SU-DHL-6 (cell line): ENCODE results near the gene CRKL.

Source experiments
- H2AFZ ChIP-seq: fragments of 200-600 bp; sonication (generic); 2 replicates; pipeline ENCODE4 v1.6.1; 2014; ENCODE audit warnings: low read depth, mild to moderate bottlenecking, moderate library complexity, mixed read lengths, antibody characterized with exemption, low read length; ENCODE audit not compliant: severe bottlenecking
- H3F3A ChIP-seq: fragments of 200-600 bp; shearing (Covaris generic); 2 replicates; pipeline ENCODE4 v1.6.0; 2016; ENCODE audit warnings: antibody characterized with exemption, mild to moderate bottlenecking; ENCODE audit not compliant: insufficient read depth
- H3K27ac ChIP-seq: fragments of 200-600 bp; sonication (generic); 2 replicates; pipeline ENCODE4 v1.5.1; 2016; ENCODE audit warnings: low read depth, mild to moderate bottlenecking, low read length, moderate library complexity, mixed read lengths
- H3K27me3 ChIP-seq: fragments of 200-600 bp; sonication (generic), shearing (Covaris generic); 2 replicates; pipeline ENCODE4 v1.6.0; 2014; ENCODE audit warnings: mild to moderate bottlenecking, low read length
- H3K36me3 ChIP-seq: fragments of 200-600 bp; sonication (generic); 2 replicates; pipeline ENCODE4 v1.6.1; 2014; ENCODE audit warnings: mild to moderate bottlenecking, low read length, mixed read lengths
- H3K4me2 ChIP-seq: fragments of 300-600, 200-600 bp; shearing (Covaris generic), sonication (generic); 2 replicates; pipeline ENCODE4 v1.6.0; 2014; ENCODE audit warnings: low read length, low read depth, mild to moderate bottlenecking; ENCODE audit not compliant: poor library complexity, severe bottlenecking
- H3K4me3 ChIP-seq: fragments of 200-600 bp; sonication (generic); 2 replicates; pipeline ENCODE4 v1.5.1; 2014; ENCODE audit warnings: antibody characterized with exemption, low read length, mild to moderate bottlenecking, mixed read lengths; ENCODE audit not compliant: insufficient read depth, poor library complexity, severe bottlenecking
- H3K79me2 ChIP-seq: fragments of 200-600 bp; sonication (generic); 2 replicates; pipeline ENCODE4 v1.6.1; 2014; ENCODE audit warnings: mild to moderate bottlenecking, low read length, moderate library complexity; ENCODE audit not compliant: insufficient read depth
- H3K9ac ChIP-seq: fragments of 200-600 bp; sonication (generic); 2 replicates; pipeline ENCODE4 v1.7.0; 2014; ENCODE audit warnings: mild to moderate bottlenecking, low read length
- H3K9me2 ChIP-seq: fragments of 200-600 bp; sonication (generic); replicated peaks from 2 replicates; pipeline ENCODE4 v1.6.1; 2014; ENCODE audit warnings: low read length; ENCODE audit not compliant: insufficient read depth
- H3K9me3 ChIP-seq: fragments of 200-600 bp; sonication (generic); 2 replicates; pipeline ENCODE4 v1.6.1; 2014; ENCODE audit warnings: low read length, mixed read lengths; ENCODE audit not compliant: insufficient read depth
- H4K20me1 ChIP-seq: fragments of 200-600 bp; sonication (generic); 2 replicates; pipeline ENCODE4 v1.6.1; 2014; ENCODE audit warnings: low read depth, mild to moderate bottlenecking, antibody characterized with exemption, low read length, moderate library complexity, mixed read lengths
- CTCF ChIP-seq: fragments of 200-600 bp; sonication (generic); IDR thresholded peaks from one replicate; pipeline ENCODE4 v1.5.1; 2017; ENCODE audit warnings: antibody characterized with exemption, mild to moderate bottlenecking, low read length, moderate library complexity; ENCODE audit not compliant: insufficient read depth, poor library complexity, severe bottlenecking
- EZH2phosphoT487 ChIP-seq: fragments of 200-600 bp; sonication (generic), shearing (Covaris generic); conservative IDR thresholded peaks from 2 replicates; pipeline ENCODE4 v1.6.1; 2018; ENCODE audit warnings: mild to moderate bottlenecking, antibody characterized with exemption, low read length, moderate library complexity, mixed read lengths

The CRKL gene

GRCh38 chr22:20963201-20964052 is 46.2 kb downstream of the CRKL start:
- H4K20me1 ChIP-seq: no peaks in the 10 kb centered on the region
- no peaks in the 10 kb centered on the region for H3K9me3 ChIP-seq
- no peaks in the 10 kb centered on the region for H3K9me2 ChIP-seq
- H2AFZ ChIP-seq: no peak overlapping the region
- H3K79me2 ChIP-seq: no peaks in the 10 kb centered on the region
- H3K9ac ChIP-seq: no peak overlapping the region
- H3K36me3 ChIP-seq: no peaks in the 10 kb centered on the region
- no peaks in the 10 kb centered on the region for H3K27me3 ChIP-seq
- H3K27ac ChIP-seq: no peak overlapping the region
- no peak for TF ChIP-seq CTCF
- no peak for TF ChIP-seq EZH2phosphoT487
- H3F3A ChIP-seq: no peaks in the 10 kb centered on the region
- no peak overlapping the region for H3K4me3 ChIP-seq
- H3K4me2 ChIP-seq: no peak overlapping the region

- TF ChIP-seq EZH2phosphoT487: no peak
- TF ChIP-seq CTCF: no peak
- Histone ChIP-seq H3K27me3 (no peaks in the 10 kb centered on the region), H3K9me2 (no peaks in the 10 kb centered on the region), H3F3A (no peaks in the 10 kb centered on the region), H4K20me1 (no peaks in the 10 kb centered on the region), H3K9ac (no peak overlapping the region), H3K27ac (no peak overlapping the region), H3K4me3 (no peak overlapping the region), H3K36me3 (no peaks in the 10 kb centered on the region), H3K9me3 (no peaks in the 10 kb centered on the region), H2AFZ (no peak overlapping the region), H3K4me2 (no peak overlapping the region), H3K79me2 (no peaks in the 10 kb centered on the region)
Observed at GRCh38 chr22:20964090-20964798, 47.0 kb downstream of the CRKL start.

GRCh38 chr22:20964799-20965103 is 47.5 kb downstream of the CRKL start:
- no peak overlapping the region for H3K9ac ChIP-seq
- H3K4me3 ChIP-seq: no peak overlapping the region
- H3K36me3 ChIP-seq: no peaks in the 10 kb centered on the region
- no peaks in the 10 kb centered on the region for H3F3A ChIP-seq
- no peak overlapping the region for H3K27ac ChIP-seq
- no peak overlapping the region for H2AFZ ChIP-seq
- H3K4me2 ChIP-seq: no peak overlapping the region
- H3K79me2 ChIP-seq: no peaks in the 10 kb centered on the region
- no peaks in the 10 kb centered on the region for H3K9me3 ChIP-seq
- H3K27me3 ChIP-seq: no peaks in the 10 kb centered on the region
- no peaks in the 10 kb centered on the region for H3K9me2 ChIP-seq
- no peaks in the 10 kb centered on the region for H4K20me1 ChIP-seq
- TF ChIP-seq CTCF (no peak), EZH2phosphoT487 (no peak)
